Right cardiac atrium (tissue), 5 donors: ENCODE measurements around the gene BMERB1. TPM values are rescaled to one million over a fixed set of nuclear protein-coding genes. Genes with fewer than 3 reads are reported as not detected.
"Not testable (repeated sequence)": the region's sequence is repeated elsewhere in the genome, so short reads cannot be mapped to it uniquely, and the experiment has no call there.

Experiments used
- ATAC-seq, 2 donors: fragments of 200-7000 bp; cut with Tn5 transposase; one replicate each; pipeline versions ENCODE4 v1.8.0 to v1.9.1; 2020; ENCODE audit warnings: moderate library complexity in 2 of 2, mild to moderate bottlenecking in 1 of 2
- DNase-seq, 3 donors: peaks; one replicate each; pipeline ENCODE4 v3.0.0-alpha.2; 2020
- H3K27ac ChIP-seq: one replicate; pipeline ENCODE4 v1.5.1; 2013; ENCODE audit warnings: mild to moderate bottlenecking, low read length, control low read depth, moderate library complexity
- H3K27me3 ChIP-seq: one replicate; pipeline ENCODE4 v1.6.1; 2013; ENCODE audit not compliant: control insufficient read depth, insufficient read depth
- H3K4me1 ChIP-seq: one replicate; pipeline ENCODE4 v1.6.1; 2013; ENCODE audit warnings: low read length; ENCODE audit not compliant: control insufficient read depth, insufficient read depth
- H3K4me3 ChIP-seq: one replicate; pipeline ENCODE4 v1.5.1; 2013; ENCODE audit warnings: low read length, control low read depth
- H3K9me3 ChIP-seq: one replicate; pipeline ENCODE4 v1.6.1; 2013; ENCODE audit warnings: low read length; ENCODE audit not compliant: control insufficient read depth
- WGBS: extraction: QIAGEN DNeasy Blood & Tissue Kit; methylation state at CpG from one replicate; pipeline ENCODE4 v1.1.7; 2013; 5-methylcytosine and 5-hydroxymethylcytosine counted together
- intact Hi-C, 4 donors: fragments of 100-400 bp; cut with DNase I; formaldehyde crosslinking; loops; one replicate each; pipeline versions ENCODE4 v1.11.0 to v1.14.0; 2022 to 2023
- polyA plus RNA-seq: library from polyadenylated mRNA; stranded (reverse); fragments of 200-250 nt; gene quantifications from one replicate; pipeline ENCODE4 v1.2.3, GENCODE V29; 2013
- total RNA-seq, 4 donors: library from RNA; stranded (reverse); fragmentation: NEBNext Ultra II Directional; extraction: Animal tissue kit (Norgen Biotek cat#: 25700); gene quantifications; one replicate each; pipeline ENCODE4 v1.2.1, GENCODE V29; 2021
- donor health status: healthy with polysubstance abuse.
- donor health status: DM: no; HTN: yes; CAD: no.
- donor health status: DM: no; HTN: no; CAD: no.
- donor health status: DM: no; HTN: yes; CAD: no; lungs with severe emphysema.
- donor health status: DM: yes; HTN: yes; CAD: no.

The BMERB1 gene
- total and polyA plus RNA-seq, 5 donors = 36.9 to 74.7 (median 59.0) TPM

GRCh38 chr16:15606518-15607220 lies 172.3 kb downstream of the BMERB1 start:
- H3K27me3 ChIP-seq = no peaks in the 10 kb centered on the region
- DNase-seq (no peak), ATAC-seq (no peak)
- peaks cover 7% of the 10 kb centered on the region for H3K4me1 ChIP-seq
- 94% methylated on average over 5 of the region's 5 CpGs for WGBS
- intact Hi-C loops = no loop called here
- H3K4me3 ChIP-seq = no peak overlapping the region
- no peaks in the 10 kb centered on the region for H3K9me3 ChIP-seq
- H3K27ac ChIP-seq = no peak overlapping the region

GRCh38 chr16:15607221-15607699 lies 172.9 kb downstream of the BMERB1 start:
- H3K4me3 ChIP-seq, ATAC-seq, H3K4me1 ChIP-seq, DNase-seq, H3K27me3 ChIP-seq, H3K9me3 ChIP-seq, intact Hi-C loops: not testable (repeated sequence)
- H3K27ac ChIP-seq = peak overlapping the region; percentile 90
- WGBS = 87% methylated on average over 12 of the region's 12 CpGs

GRCh38 chr16:15607700-15608396 lies 173.5 kb downstream of the BMERB1 start:
- Histone ChIP-seq H3K27ac (peak overlapping the region; percentile 90), H3K4me1 (peaks cover 7% of the 10 kb centered on the region), H3K4me3 (no peak overlapping the region), H3K27me3 (no peaks in the 10 kb centered on the region), H3K9me3 (no peaks in the 10 kb centered on the region)
- WGBS = 53% methylated on average over 13 of the region's 13 CpGs
- ATAC-seq (peak; percentile 96), DNase-seq (peak; percentile 63 to 80 (median 73))
- intact Hi-C loops = no loop called here

GRCh38 chr16:15608398-15609285 lies 174.3 kb downstream of the BMERB1 start:
- Histone ChIP-seq H3K9me3 (no peaks in the 10 kb centered on the region), H3K27me3 (no peaks in the 10 kb centered on the region), H3K4me3 (no peak overlapping the region), H3K4me1 (peaks cover 7% of the 10 kb centered on the region), H3K27ac (no peak overlapping the region)
- intact Hi-C loops = no loop called here
- ATAC-seq (no peak), DNase-seq (no peak)
- 88% methylated on average over 19 of the region's 19 CpGs for WGBS

- DNase-seq (no peak), ATAC-seq (no peak)
- WGBS = 90% methylated on average over 6 of the region's 6 CpGs
- Histone ChIP-seq H3K4me3 (no peak overlapping the region), H3K9me3 (no peaks in the 10 kb centered on the region), H3K4me1 (peaks cover 7% of the 10 kb centered on the region), H3K27me3 (no peaks in the 10 kb centered on the region), H3K27ac (no peak overlapping the region)
- intact Hi-C loops = no loop called here
These were observed 174.9 kb downstream of the BMERB1 start for GRCh38 chr16:15609286-15609649.

- H3K27ac ChIP-seq = no peak overlapping the region
- no peaks in the 10 kb centered on the region for H3K9me3 ChIP-seq
- intact Hi-C loops = no loop called here
- H3K4me1 ChIP-seq = peaks cover 3% of the 10 kb centered on the region
- H3K4me3 ChIP-seq = no peak overlapping the region
- ATAC-seq = no peak
- no peak for DNase-seq
- WGBS = 95% methylated on average over 10 of the region's 10 CpGs
- no peaks in the 10 kb centered on the region for H3K27me3 ChIP-seq
These were observed 176.0 kb downstream of the BMERB1 start for GRCh38 chr16:15610369-15610871.

GRCh38 chr16:15611610-15612009 lies 177.2 kb downstream of the BMERB1 start:
- ATAC-seq (no peak), DNase-seq (no peak)
- intact Hi-C loops = no loop called here
- no peak overlapping the region for H3K4me3 ChIP-seq
- H3K9me3 ChIP-seq = no peaks in the 10 kb centered on the region
- WGBS = 89% methylated on average over 7 of the region's 7 CpGs
- H3K27me3 ChIP-seq = no peaks in the 10 kb centered on the region
- H3K4me1 ChIP-seq = peaks cover 3% of the 10 kb centered on the region
- H3K27ac ChIP-seq = no peak overlapping the region

GRCh38 chr16:15613676-15614075 lies 179.3 kb downstream of the BMERB1 start:
- H3K4me3 ChIP-seq = no peak overlapping the region
- H3K27ac ChIP-seq = no peak overlapping the region
- no peak for ATAC-seq
- 90% methylated on average over 4 of the region's 4 CpGs for WGBS
- intact Hi-C loops = no loop called here
- H3K27me3 ChIP-seq = no peaks in the 10 kb centered on the region
- no peak for DNase-seq
- H3K4me1 ChIP-seq = no peaks in the 10 kb centered on the region
- no peaks in the 10 kb centered on the region for H3K9me3 ChIP-seq

- WGBS = 84% methylated on average over 4 of the region's 4 CpGs
- no peaks in the 10 kb centered on the region for H3K9me3 ChIP-seq
- no peaks in the 10 kb centered on the region for H3K27me3 ChIP-seq
- no peak for DNase-seq
- no peaks in the 10 kb centered on the region for H3K4me1 ChIP-seq
- H3K27ac ChIP-seq = no peak overlapping the region
- no peak overlapping the region for H3K4me3 ChIP-seq
- intact Hi-C loops = no loop called here
- no peak for ATAC-seq
These were observed 181.6 kb downstream of the BMERB1 start for GRCh38 chr16:15616012-15616411.

GRCh38 chr16:15616475-15617165 lies 182.2 kb downstream of the BMERB1 start:
- no peaks in the 10 kb centered on the region for H3K9me3 ChIP-seq
- H3K27me3 ChIP-seq = no peaks in the 10 kb centered on the region
- no peak for ATAC-seq
- no peak overlapping the region for H3K27ac ChIP-seq
- 93% methylated on average over 11 of the region's 11 CpGs for WGBS
- intact Hi-C loops = no loop called here
- DNase-seq = no peak
- no peaks in the 10 kb centered on the region for H3K4me1 ChIP-seq
- H3K4me3 ChIP-seq = no peak overlapping the region
